OCI-LY3 (cell line): ENCODE results near the gene LPCAT1.

Experiments used
- CTCF ChIP-seq: fragments of 200-600, 300-600 bp; sonication (generic); IDR thresholded peaks from 2 replicates; pipeline ENCODE4 v1.5.1; 2014; ENCODE audit warnings: antibody characterized with exemption, low read length, low read depth
- EZH2phosphoT487 ChIP-seq: fragments of 200-600 bp; shearing (Covaris generic); IDR thresholded peaks from 2 replicates; pipeline ENCODE4 v1.6.1; 2018; ENCODE audit warnings: antibody characterized with exemption, mixed run types, low read depth

GRCh38 chr5:1522601-1523479, 920 bp downstream of the LPCAT1 start:
- TF ChIP-seq CTCF (no peak), EZH2phosphoT487 (no peak)
